ENCODE results near the gene ARHGAP26.

Gene ARHGAP26

GRCh38 chr5:143186623-143187022 lies 416.4 kb downstream of the ARHGAP26 start:
- TF ChIP-seq CTCF (IDR thresholded peaks at IDR 0.05; ENCODE audit: control insufficient read depth, extremely low read depth, insufficient read depth), result no peak
- no peak overlapping the region for H3K4me3 ChIP-seq (ENCODE audit: low read depth, low read length)
- no peak for DNase-seq (ENCODE audit: low read depth)

GRCh38 chr5:143187495-143187894 lies 417.3 kb downstream of the ARHGAP26 start:
- TF ChIP-seq CTCF (IDR thresholded peaks at IDR 0.05; ENCODE audit: control insufficient read depth, extremely low read depth, insufficient read depth), result no peak
- H3K4me3 ChIP-seq (ENCODE audit: low read depth, low read length), result no peak overlapping the region
- no peak for DNase-seq (ENCODE audit: low read depth)

GRCh38 chr5:143188083-143188482 lies 417.9 kb downstream of the ARHGAP26 start:
- no peak for DNase-seq (ENCODE audit: low read depth)
- no peak for TF ChIP-seq CTCF (IDR thresholded peaks at IDR 0.05; ENCODE audit: control insufficient read depth, extremely low read depth, insufficient read depth)
- no peak overlapping the region for H3K4me3 ChIP-seq (ENCODE audit: low read depth, low read length)

- DNase-seq (ENCODE audit: low read depth), result no peak
- no peak overlapping the region for H3K4me3 ChIP-seq (ENCODE audit: low read depth, low read length)
- TF ChIP-seq CTCF (IDR thresholded peaks at IDR 0.05; ENCODE audit: control insufficient read depth, extremely low read depth, insufficient read depth), result no peak
Observed at GRCh38 chr5:143188692-143189091, 418.5 kb downstream of the ARHGAP26 start.

GRCh38 chr5:143190260-143190810 lies 420.2 kb downstream of the ARHGAP26 start:
- H3K4me3 ChIP-seq (ENCODE audit: low read depth, low read length), result no peak overlapping the region
- no peak for DNase-seq (ENCODE audit: low read depth)
- TF ChIP-seq CTCF (IDR thresholded peaks at IDR 0.05; ENCODE audit: control insufficient read depth, extremely low read depth, insufficient read depth), result no peak

- H3K4me3 ChIP-seq (ENCODE audit: low read depth, low read length), result no peak overlapping the region
- TF ChIP-seq CTCF (IDR thresholded peaks at IDR 0.05; ENCODE audit: control insufficient read depth, extremely low read depth, insufficient read depth), result no peak
- DNase-seq (ENCODE audit: low read depth), result no peak
Observed at GRCh38 chr5:143191720-143192119, 421.5 kb downstream of the ARHGAP26 start.

GRCh38 chr5:143192191-143192900 lies 422.2 kb downstream of the ARHGAP26 start:
- no peak for TF ChIP-seq CTCF (IDR thresholded peaks at IDR 0.05; ENCODE audit: control insufficient read depth, extremely low read depth, insufficient read depth)
- no peak overlapping the region for H3K4me3 ChIP-seq (ENCODE audit: low read depth, low read length)
- DNase-seq (ENCODE audit: low read depth), result no peak

Measured in LNCaP clone FGC (cell line).